GM06990 (cell line): ENCODE measurements around the gene RNF115.

Source experiments
- DNase-seq: peaks from one replicate; pipeline ENCODE4 v3.0.0-alpha.2; 2011; ENCODE audit not compliant: insufficient read length; ENCODE audit errors: extremely low read depth
- H3K27me3 ChIP-seq: replicated peaks from 2 replicates; pipeline ENCODE4 v1.6.0; 2011; ENCODE audit warnings: low read length; ENCODE audit not compliant: control insufficient read depth, insufficient read depth
- H3K36me3 ChIP-seq: 2 replicates; pipeline ENCODE4 v1.5.1; 2011; ENCODE audit warnings: low read length; ENCODE audit not compliant: control insufficient read depth, insufficient read depth
- H3K4me3 ChIP-seq: replicated peaks from 2 replicates; pipeline ENCODE4 v1.5.1; 2011; ENCODE audit warnings: low read depth, mild to moderate bottlenecking, control low read depth, low read length
- TF ChIP-seq, protein P1 (sequence below): IDR thresholded peaks from 2 replicates; pipeline ENCODE4 v1.5.1; 2011; ENCODE audit warnings: low read length, control low read depth, mild to moderate bottlenecking, inconsistent platforms; ENCODE audit not compliant: insufficient read depth, poor library complexity, severe bottlenecking

Gene RNF115

DNA sequence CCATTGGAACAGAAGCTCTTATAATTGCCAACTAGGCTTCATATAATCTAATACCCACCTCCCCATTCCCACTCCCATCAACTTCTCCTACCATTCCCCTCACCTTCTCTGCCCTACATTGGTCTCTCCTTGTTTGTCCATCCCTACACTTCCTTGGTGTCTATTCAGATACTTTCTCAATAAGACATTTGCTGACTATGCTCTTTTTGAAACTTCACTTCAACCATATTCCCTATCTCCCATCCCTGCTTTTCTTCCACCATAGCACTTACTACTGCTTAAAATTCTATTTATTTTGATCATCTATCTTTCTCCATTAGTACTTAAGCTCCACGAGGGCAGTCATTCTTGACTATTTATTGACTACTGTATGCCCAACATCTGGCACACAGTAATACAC is 64.2 kb downstream of the RNF115 start:
- DNase-seq = no peak
- TF ChIP-seq, protein P1, sequence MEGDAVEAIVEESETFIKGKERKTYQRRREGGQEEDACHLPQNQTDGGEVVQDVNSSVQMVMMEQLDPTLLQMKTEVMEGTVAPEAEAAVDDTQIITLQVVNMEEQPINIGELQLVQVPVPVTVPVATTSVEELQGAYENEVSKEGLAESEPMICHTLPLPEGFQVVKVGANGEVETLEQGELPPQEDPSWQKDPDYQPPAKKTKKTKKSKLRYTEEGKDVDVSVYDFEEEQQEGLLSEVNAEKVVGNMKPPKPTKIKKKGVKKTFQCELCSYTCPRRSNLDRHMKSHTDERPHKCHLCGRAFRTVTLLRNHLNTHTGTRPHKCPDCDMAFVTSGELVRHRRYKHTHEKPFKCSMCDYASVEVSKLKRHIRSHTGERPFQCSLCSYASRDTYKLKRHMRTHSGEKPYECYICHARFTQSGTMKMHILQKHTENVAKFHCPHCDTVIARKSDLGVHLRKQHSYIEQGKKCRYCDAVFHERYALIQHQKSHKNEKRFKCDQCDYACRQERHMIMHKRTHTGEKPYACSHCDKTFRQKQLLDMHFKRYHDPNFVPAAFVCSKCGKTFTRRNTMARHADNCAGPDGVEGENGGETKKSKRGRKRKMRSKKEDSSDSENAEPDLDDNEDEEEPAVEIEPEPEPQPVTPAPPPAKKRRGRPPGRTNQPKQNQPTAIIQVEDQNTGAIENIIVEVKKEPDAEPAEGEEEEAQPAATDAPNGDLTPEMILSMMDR = no peak
- no peaks in the 10 kb centered on the region for H3K27me3 ChIP-seq
- peaks cover 5% of the 10 kb centered on the region for H3K36me3 ChIP-seq
- no peak overlapping the region for H3K4me3 ChIP-seq

DNA sequence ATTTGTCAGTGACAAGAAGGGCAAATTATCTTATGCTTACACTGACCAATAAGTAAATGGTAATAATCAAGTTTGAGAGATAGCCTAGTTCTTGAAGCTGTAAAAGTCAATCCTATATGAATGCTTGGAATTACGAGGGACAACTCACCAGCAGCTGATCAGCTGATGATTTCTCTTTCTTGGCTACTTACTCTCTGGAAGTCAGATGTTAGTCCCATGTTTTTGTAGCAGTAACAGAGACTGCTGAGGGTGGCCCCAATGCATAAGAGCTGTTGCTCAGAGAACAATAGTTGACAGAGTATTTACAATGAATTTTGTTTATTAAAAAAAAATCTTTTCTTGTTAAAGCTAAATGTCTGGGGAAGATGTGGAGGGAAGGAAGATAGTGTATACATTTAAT is 65.3 kb downstream of the RNF115 start:
- TF ChIP-seq, protein P1 = no peak
- no peak for DNase-seq
- Histone ChIP-seq H3K36me3 (peaks cover 5% of the 10 kb centered on the region), H3K4me3 (no peak overlapping the region), H3K27me3 (no peaks in the 10 kb centered on the region)

GRCh38 chr1:145758116-145758515 is 65.8 kb downstream of the RNF115 start:
- TF ChIP-seq, protein P1 = no peak
- no peak overlapping the region for H3K4me3 ChIP-seq
- H3K36me3 ChIP-seq = peaks cover 5% of the 10 kb centered on the region
- no peaks in the 10 kb centered on the region for H3K27me3 ChIP-seq
- no peak for DNase-seq

DNA sequence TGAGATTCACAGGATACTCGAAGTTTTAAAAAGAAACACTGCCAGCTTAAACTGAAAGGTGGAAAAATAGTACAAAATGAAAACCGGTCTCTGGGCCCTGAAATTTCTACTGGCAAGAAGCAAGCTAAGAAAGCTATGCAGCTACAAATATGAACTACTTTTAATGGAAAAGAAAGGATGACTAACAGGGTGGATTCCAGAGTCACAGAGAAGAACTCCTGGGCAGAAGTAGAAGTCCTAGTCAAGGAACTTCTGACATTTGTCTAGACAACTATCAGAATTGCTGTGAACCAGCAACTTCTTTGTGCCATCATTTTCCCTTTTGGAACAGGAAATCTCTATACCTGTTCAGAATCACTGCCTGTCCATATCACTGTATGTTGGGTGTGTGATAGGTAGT is 66.5 kb downstream of the RNF115 start:
- no peak for DNase-seq
- Histone ChIP-seq H3K27me3 (no peaks in the 10 kb centered on the region), H3K36me3 (peaks cover 5% of the 10 kb centered on the region), H3K4me3 (no peak overlapping the region)
- TF ChIP-seq, protein P1 = no peak

- TF ChIP-seq, protein P1 = no peak
- no peaks in the 10 kb centered on the region for H3K27me3 ChIP-seq
- no peak for DNase-seq
- no peak overlapping the region for H3K4me3 ChIP-seq
- H3K36me3 ChIP-seq = peaks cover 5% of the 10 kb centered on the region
These were observed 72.3 kb downstream of the RNF115 start for GRCh38 chr1:145751491-145752037.

DNA sequence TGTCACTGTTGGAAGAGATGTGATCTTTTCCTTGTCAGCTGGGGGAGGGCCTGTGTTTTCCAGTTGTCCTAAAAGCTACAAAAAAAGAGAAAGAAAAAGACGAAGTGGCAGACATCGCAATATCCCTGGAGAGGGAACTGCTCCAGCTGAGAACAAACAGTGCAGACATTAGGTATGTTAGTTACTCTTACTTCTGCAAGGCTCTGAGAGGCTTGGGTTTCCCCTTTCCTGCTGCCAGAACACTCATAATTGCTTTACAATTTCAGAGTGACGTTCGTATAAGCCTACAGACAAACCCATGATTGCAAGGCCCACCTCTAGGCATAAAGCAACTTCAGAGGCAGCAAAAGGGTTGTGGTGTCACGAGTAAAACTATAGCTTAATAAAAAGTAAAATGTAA is 73.5 kb downstream of the RNF115 start:
- peaks cover 5% of the 10 kb centered on the region for H3K36me3 ChIP-seq

More for the DNA sequence above, 73.5 kb downstream of the RNF115 start:
- no peak for DNase-seq
- TF ChIP-seq, protein P1 = no peak
- H3K4me3 ChIP-seq = no peak overlapping the region
- H3K27me3 ChIP-seq = no peaks in the 10 kb centered on the region
